T-cell (primary cell): ENCODE results near the gene CBX7. TPM values are rescaled to one million over a fixed set of nuclear protein-coding genes. Genes with fewer than 3 reads are reported as not detected.
"Not testable (repeated sequence)": the region's sequence is repeated elsewhere in the genome, so short reads cannot be mapped to it uniquely, and the experiment has no call there.

Source experiments
- ATAC-seq, 4 experiments: fragments of 200-7000 bp in 3 of 4; fragments of 150-1000 bp in 1 of 4; cut with Tn5 transposase; replicated peaks in 1 of 4; 1 replicate in 3 of 4; 2 replicates in 1 of 4; pipeline ENCODE4 v1.10.0; 2021; ENCODE audit warnings: moderate library complexity in 3 of 4, mild to moderate bottlenecking in 2 of 4, moderate number of reproducible peaks in 1 of 4
- CTCF ChIA-PET, 2 donors: fragments of 300-600 bp; sonication (Branson Sonifier 250); formaldehyde crosslinking; loops; one replicate each; lab custom pipeline; 2022; ENCODE audit warnings: antibody characterized with exemption in 2 of 2; lab: Charles Lee
- POLR2A ChIA-PET, 2 donors: fragments of 300-600 bp; sonication (Branson Sonifier 250); formaldehyde crosslinking; loops; one replicate each; lab custom pipeline; 2022; ENCODE audit warnings: antibody characterized with exemption in 2 of 2; lab: Charles Lee
- DNase-seq, 35 experiments: peaks; one replicate each; pipeline versions ENCODE4 v3.0.0 to v3.0.0-alpha.2; 2013 to 2023
- H3K27ac ChIP-seq: one replicate; pipeline ENCODE4 v1.5.1; 2013; ENCODE audit warnings: low read length
- H3K27me3 ChIP-seq, 2 experiments: replicated peaks in 1 of 2; 1 replicate in 1 of 2; 2 replicates in 1 of 2; pipeline versions ENCODE4 v1.6.1 to v1.7.0; 2013; ENCODE audit warnings: low read length in 1 of 2, mixed read lengths in 1 of 2; ENCODE audit not compliant: control insufficient read depth in 2 of 2, insufficient read depth in 2 of 2; ENCODE audit errors: extremely low read depth in 1 of 2
- H3K36me3 ChIP-seq, 2 donors: 1 replicate in 1 of 2; 2 replicates in 1 of 2; pipeline versions ENCODE4 v1.6.1 to v1.7.0; 2013; ENCODE audit warnings: low read length in 1 of 2; ENCODE audit not compliant: control insufficient read depth in 2 of 2, insufficient read depth in 1 of 2; ENCODE audit errors: extremely low read depth in 1 of 2
- H3K4me1 ChIP-seq, 2 experiments: 1 replicate in 1 of 2; 2 replicates in 1 of 2; pipeline versions ENCODE4 v1.6.1 to v1.7.0; 2013; ENCODE audit warnings: low read length in 2 of 2, mixed read lengths in 1 of 2; ENCODE audit not compliant: insufficient read depth in 2 of 2, control insufficient read depth in 1 of 2; ENCODE audit errors: extremely low read depth in 1 of 2
- H3K4me3 ChIP-seq, 2 donors: 1 replicate in 1 of 2; 2 replicates in 1 of 2; pipeline versions ENCODE4 v1.5.1 to v1.7.0; 2013; ENCODE audit warnings: mild to moderate bottlenecking in 2 of 2, low read length in 1 of 2, moderate library complexity in 1 of 2; ENCODE audit not compliant: control insufficient read depth in 1 of 2; ENCODE audit errors: extremely low read depth in 1 of 2
- H3K9me3 ChIP-seq: 2 replicates; pipeline ENCODE4 v1.7.0; 2013
- H3K27ac Mint-ChIP-seq, 2 donors: one replicate each; pipeline ENCODE4 v1.8.0; 2020 to 2021; ENCODE audit warnings: mild to moderate bottlenecking in 2 of 2, mixed read lengths in 2 of 2
- H3K27me3 Mint-ChIP-seq, 2 donors: one replicate each; pipeline ENCODE4 v1.8.0; 2021 to 2022; ENCODE audit warnings: mixed read lengths in 2 of 2
- H3K36me3 Mint-ChIP-seq: one replicate; pipeline ENCODE4 v1.8.0; 2021; ENCODE audit warnings: mixed read lengths
- H3K4me1 Mint-ChIP-seq, 3 donors: one replicate each; pipeline ENCODE4 v1.8.0; 2020 to 2022; ENCODE audit warnings: mixed read lengths in 3 of 3, mild to moderate bottlenecking in 1 of 3
- H3K4me3 Mint-ChIP-seq, 3 donors: one replicate each; pipeline ENCODE4 v1.8.0; 2020 to 2022; ENCODE audit warnings: mild to moderate bottlenecking in 3 of 3, mixed read lengths in 3 of 3, moderate library complexity in 3 of 3
- H3K9me3 Mint-ChIP-seq, 3 donors: one replicate each; pipeline ENCODE4 v1.8.0; 2020 to 2022; ENCODE audit warnings: mixed read lengths in 3 of 3
- WGBS: methylation state at CpG from one replicate; pipeline ENCODE4 v1.1.5; 2013; ENCODE audit warnings: missing lambda C conversion rate; ENCODE audit not compliant: insufficient coverage; 5-methylcytosine and 5-hydroxymethylcytosine counted together
- total RNA-seq, 35 experiments: library from RNA in 6 of 35; stranded (reverse) in 6 of 35; fragments of 120-200 nt in 1 of 35; gene quantifications; one replicate each; pipeline versions ENCODE4 v1.2.1 to v1.2.4 and lab custom pipeline; 2013 to 2026

Gene CBX7
- total RNA-seq, 5 donors from 2014 or later (not counting 1 experiment from before 2014, with no cell fraction given): 67.4 to 160 (median 149) TPM

DNA sequence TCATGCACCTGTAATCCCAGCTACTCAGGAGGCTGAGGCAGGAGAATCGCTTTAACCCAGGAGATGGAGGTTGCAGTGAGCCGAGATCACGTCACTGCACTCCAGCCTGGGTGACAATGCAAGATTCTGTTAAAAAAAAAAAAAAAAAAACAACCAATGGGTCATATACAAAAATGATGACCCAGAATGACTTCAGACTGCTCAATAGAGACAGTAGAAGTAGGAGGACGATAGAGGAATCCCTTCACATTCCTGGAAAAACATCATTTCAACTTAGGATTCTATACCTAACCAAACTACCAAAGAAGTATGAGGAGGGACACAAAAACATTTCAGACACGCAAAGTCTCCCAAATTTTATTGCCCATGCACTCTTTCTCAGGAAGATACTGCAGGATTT lies 14.1 kb upstream of the CBX7 start:
- Mint-ChIP-seq H3K27me3 (peaks cover 0 to 2% of the 10 kb centered on the region in 2 donors), H3K4me1 (peaks cover 11 to 14% (median 12%) of the 10 kb centered on the region in 3 donors), H3K9me3 (no peaks in the 10 kb centered on the region), H3K36me3 (no peaks in the 10 kb centered on the region), H3K27ac (no peak overlapping the region), H3K4me3 (no peak overlapping the region)
- DNase-seq (no peak), ATAC-seq (no peak)
- Histone ChIP-seq H3K4me1 (peaks cover 7 to 12% of the 10 kb centered on the region in 2 experiments), H3K36me3 (no peaks in the 10 kb centered on the region), H3K4me3 (no peak overlapping the region), H3K27ac (no peak overlapping the region), H3K27me3 (peaks cover 0 to 9% of the 10 kb centered on the region in 2 experiments), H3K9me3 (no peaks in the 10 kb centered on the region)
- CTCF ChIA-PET: no interaction called here
- WGBS: no CpG with 5 or more reads among the region's 5 CpGs
- POLR2A ChIA-PET: no interaction called here

DNA sequence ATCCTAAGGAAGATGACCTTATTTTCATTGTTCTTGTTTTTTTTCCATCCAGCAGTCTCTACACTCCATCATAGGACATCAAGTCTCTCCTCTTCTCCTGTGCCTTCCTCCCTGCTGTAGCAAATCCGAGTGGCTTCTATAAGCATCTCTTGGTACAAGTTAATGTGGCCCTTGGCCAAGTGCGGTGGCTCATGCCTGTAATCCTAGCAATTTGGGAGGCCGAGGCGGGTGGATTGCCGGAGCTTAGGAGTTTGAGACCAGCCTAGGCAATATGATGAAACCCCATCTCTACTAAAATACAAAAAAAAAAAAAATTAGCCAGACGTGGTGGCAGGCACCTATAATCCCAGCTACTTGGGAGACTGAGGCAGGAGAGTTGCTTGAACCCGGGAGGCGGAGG lies 3.6 kb upstream of the CBX7 start:
- not testable (repeated sequence) for H3K36me3 Mint-ChIP-seq, H3K27me3 ChIP-seq, ATAC-seq, H3K27ac Mint-ChIP-seq, H3K9me3 Mint-ChIP-seq, H3K36me3 ChIP-seq, H3K4me3 ChIP-seq, DNase-seq, H3K9me3 ChIP-seq, H3K27ac ChIP-seq, H3K4me3 Mint-ChIP-seq, H3K27me3 Mint-ChIP-seq
- WGBS: 100% methylated on average over 2 of the region's 8 CpGs
- ChIA-PET POLR2A (interaction anchor here in 1 of 2 donors (0.7 kb wide), 1 partner anchor 705 kb away, joined by 3 read pairs; no protein-coding TSS in a partner anchor), CTCF (interaction anchor here (0.6 to 1.1 kb wide), 2 partner anchors 15 to 408 kb away, joined by 3 to 4 read pairs; no protein-coding TSS in a partner anchor)
- H3K4me1 ChIP-seq: peaks cover 4 to 20% of the 10 kb centered on the region in 2 experiments
- peaks cover 9 to 13% (median 12%) of the 10 kb centered on the region in 3 donors for H3K4me1 Mint-ChIP-seq

DNA sequence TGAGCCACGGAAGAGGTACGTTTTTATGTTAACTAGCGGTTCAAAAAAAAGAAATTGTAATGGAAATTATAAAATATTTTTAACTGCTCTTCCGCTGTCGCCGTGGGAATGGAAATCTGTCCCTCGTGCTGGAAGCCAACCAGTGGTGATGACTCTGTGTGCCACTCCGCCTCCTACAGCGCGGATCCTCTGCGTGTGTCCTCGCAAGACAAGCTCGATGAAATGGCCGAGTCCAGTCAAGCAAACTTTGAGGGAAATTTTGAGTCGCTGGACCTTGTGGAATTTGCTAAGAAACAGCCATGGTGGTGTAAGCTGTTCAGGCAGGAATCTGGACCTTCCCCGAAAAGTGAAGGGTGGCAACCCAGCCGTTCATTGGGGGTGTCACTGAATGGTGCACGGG lies 2.9 kb upstream of the CBX7 start:
- Mint-ChIP-seq H3K36me3 (no peaks in the 10 kb centered on the region), H3K27ac (no peak overlapping the region), H3K27me3 (no peaks in the 10 kb centered on the region), H3K4me1 (peaks cover 16 to 19% (median 18%) of the 10 kb centered on the region in 3 donors), H3K4me3 (no peak overlapping the region), H3K9me3 (no peaks in the 10 kb centered on the region)
- H3K4me1 ChIP-seq: peaks cover 4 to 27% of the 10 kb centered on the region in 2 experiments
- ChIA-PET POLR2A (no interaction called here), CTCF (interaction anchor here in 1 of 2 donors (1.1 kb wide), 1 partner anchor 16 kb away, joined by 3 read pairs; no protein-coding TSS in a partner anchor)
- H3K27me3 ChIP-seq: peaks cover 0 to 4% of the 10 kb centered on the region in 2 experiments
- H3K4me3 ChIP-seq: no peak overlapping the region
- DNase-seq (no peak), ATAC-seq (no peak)
- H3K36me3 ChIP-seq: no peaks in the 10 kb centered on the region
- no peak overlapping the region for H3K27ac ChIP-seq
- 93% methylated on average over 13 of the region's 18 CpGs for WGBS
- H3K9me3 ChIP-seq: no peaks in the 10 kb centered on the region

GRCh38 chr22:39153220-39153717 lies 789 bp upstream of the CBX7 start:
- Mint-ChIP-seq H3K36me3 (peaks cover 3% of the 10 kb centered on the region), H3K27me3 (no peaks in the 10 kb centered on the region), H3K9me3 (no peaks in the 10 kb centered on the region), H3K27ac (peak overlapping the region; percentile 66 to 86), H3K4me3 (peak overlapping the region; percentile 82 to 91 (median 86)), H3K4me1 (peaks cover 33 to 40% (median 38%) of the 10 kb centered on the region in 3 donors)
- DNase-seq: peak in 1 of 35 experiments; percentile 15
- peaks cover 0 to 12% of the 10 kb centered on the region in 2 donors for H3K36me3 ChIP-seq
- WGBS: 5% methylated on average over 43 of the region's 43 CpGs
- peak overlapping the region; percentile 86 for H3K27ac ChIP-seq
- H3K4me3 ChIP-seq: peak overlapping the region; percentile 74 to 86
- POLR2A ChIA-PET: interaction anchor here (0.6 to 1.0 kb wide), 2 partner anchors 9 to 166 kb away, joined by 3 to 4 read pairs; partner anchors contain the start of gene RPL3 (in 1 of the 2)
- peaks cover 4 to 48% of the 10 kb centered on the region in 2 experiments for H3K4me1 ChIP-seq
- H3K27me3 ChIP-seq: peaks cover 0 to 4% of the 10 kb centered on the region in 2 experiments
- CTCF ChIA-PET: interaction anchor here in 1 of 2 donors (0.8 to 1.0 kb wide), 2 partner anchors 166 to 283 kb away, joined by 3 to 4 read pairs; partner anchors contain the start of gene RPL3
- peak in 2 of 4 experiments; percentile 1 to 3 for ATAC-seq
- H3K9me3 ChIP-seq: no peaks in the 10 kb centered on the region

- H3K27ac Mint-ChIP-seq: peak overlapping the region; percentile 89 to 91
- peak overlapping the region; percentile 80 to 91 (median 83) for H3K4me3 Mint-ChIP-seq
- H3K27ac ChIP-seq: peak overlapping the region; percentile 77
- peaks cover 39 to 51% (median 47%) of the 10 kb centered on the region in 3 donors for H3K4me1 Mint-ChIP-seq
- peaks cover 0 to 4% of the 10 kb centered on the region in 2 experiments for H3K27me3 ChIP-seq
- CTCF ChIA-PET: interaction anchor here (0.5 to 1.0 kb wide), 9 partner anchors 19 to 598 kb away, joined by 3 to 10 read pairs (median 3); partner anchors contain the start of gene RPL3 (in 1 of the 2)
- H3K36me3 ChIP-seq: peaks cover 0 to 18% of the 10 kb centered on the region in 2 donors
- POLR2A ChIA-PET: interaction anchor here (0.6 to 1.0 kb wide), 3 partner anchors 21 to 168 kb away, joined by 3 to 5 read pairs (median 4); partner anchors contain the start of gene RPL3 (in 1 of the 2)
- WGBS: 9% methylated on average over 42 of the region's 44 CpGs
- no peaks in the 10 kb centered on the region for H3K27me3 Mint-ChIP-seq
- H3K9me3 Mint-ChIP-seq: no peaks in the 10 kb centered on the region
- ATAC-seq (no peak), DNase-seq (no peak)
- peaks cover 3% of the 10 kb centered on the region for H3K36me3 Mint-ChIP-seq
- H3K4me3 ChIP-seq: peak overlapping the region; percentile 75 to 77
- H3K9me3 ChIP-seq: no peaks in the 10 kb centered on the region
- H3K4me1 ChIP-seq: peaks cover 4 to 61% of the 10 kb centered on the region in 2 experiments
Observed at GRCh38 chr22:39152024-39152510, 413 bp downstream of the CBX7 start.

DNA sequence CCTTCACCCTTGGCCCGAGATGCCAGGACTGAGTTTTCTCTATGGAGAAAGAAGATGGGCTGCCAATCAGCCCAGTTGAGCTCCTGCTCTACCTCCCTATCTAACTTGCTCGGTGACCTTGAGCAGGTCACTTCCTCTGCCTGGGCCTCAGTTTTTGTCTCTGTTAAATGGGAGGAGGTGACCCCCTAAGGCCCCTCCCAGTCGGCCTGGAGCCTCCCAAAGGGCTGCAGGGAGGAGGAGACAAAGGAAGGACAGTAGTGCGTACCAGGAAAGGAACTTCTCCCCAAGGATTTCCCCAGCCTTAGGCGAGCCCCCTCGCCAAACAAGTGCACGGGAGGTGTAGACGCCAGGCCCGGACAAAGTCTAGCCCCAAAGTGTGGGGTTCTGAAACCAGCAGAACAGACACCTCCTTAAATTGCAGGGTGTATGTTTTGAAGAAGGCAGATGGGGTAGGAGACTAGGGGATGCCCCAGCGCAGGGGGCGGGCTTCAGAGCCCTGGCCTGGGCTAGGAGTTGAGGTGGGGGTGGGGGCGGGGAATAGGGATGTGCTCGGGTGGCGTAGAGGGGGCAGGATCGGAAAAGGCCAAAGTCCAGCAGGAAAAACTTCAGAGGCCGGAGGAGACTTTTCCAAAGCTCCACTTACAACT lies 1.0 kb downstream of the CBX7 start:
- 55% methylated on average over 4 of the region's 16 CpGs for WGBS
- POLR2A ChIA-PET: interaction anchor here (0.6 to 1.0 kb wide), 2 partner anchors 20 to 167 kb away, joined by 3 to 5 read pairs; no protein-coding TSS in a partner anchor
- CTCF ChIA-PET: interaction anchor here (0.6 kb wide), 2 partner anchors 29 to 280 kb away, joined by 3 read pairs; no protein-coding TSS in a partner anchor
- DNase-seq (peak in 3 of 35 experiments; percentile 13 to 47 (median 25)), ATAC-seq (no peak)
- Mint-ChIP-seq H3K27ac (peak overlapping the region; percentile 89 to 91), H3K9me3 (no peaks in the 10 kb centered on the region), H3K4me3 (peak overlapping the region; percentile 80 to 91 (median 83)), H3K27me3 (no peaks in the 10 kb centered on the region), H3K36me3 (peaks cover 3% of the 10 kb centered on the region), H3K4me1 (peaks cover 43 to 56% (median 52%) of the 10 kb centered on the region in 3 donors)
- Histone ChIP-seq H3K36me3 (peaks cover 0 to 18% of the 10 kb centered on the region in 2 donors), H3K9me3 (no peaks in the 10 kb centered on the region), H3K4me1 (peaks cover 6 to 67% of the 10 kb centered on the region in 2 experiments), H3K27ac (peak overlapping the region; percentile 77), H3K4me3 (peak overlapping the region; percentile 75 to 77), H3K27me3 (peaks cover 0 to 4% of the 10 kb centered on the region in 2 experiments)
